HG03108 (cell line): ENCODE measurements around the gene HS3ST5.

Source experiments
- ATAC-seq: cut with Tn5 transposase; IDR thresholded peaks from one replicate; pipeline ENCODE4 v1.9.1; 2021; ENCODE audit warnings: moderate library complexity; ENCODE audit not compliant: unreplicated experiment

HS3ST5 gene

DNA sequence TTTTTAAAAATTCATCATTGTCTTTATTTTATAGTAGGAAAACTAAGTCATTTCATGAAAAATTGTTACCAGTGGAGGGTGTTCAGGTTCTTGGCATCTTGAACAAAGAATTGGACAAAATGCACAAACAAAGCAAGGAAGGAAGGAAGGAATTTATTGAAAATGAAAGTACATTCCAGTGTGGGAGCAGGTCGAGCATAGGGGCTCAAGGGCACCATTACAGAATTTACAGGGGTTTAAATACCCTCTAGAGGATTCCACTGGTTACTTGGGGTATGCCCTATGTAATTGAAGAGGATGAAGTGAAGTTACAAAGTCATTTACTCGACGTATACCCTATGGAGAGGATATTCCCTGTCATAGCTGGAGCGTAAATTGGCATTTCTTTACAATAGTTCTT, 334.5 kb downstream of the HS3ST5 start:
- no peak for ATAC-seq

DNA sequence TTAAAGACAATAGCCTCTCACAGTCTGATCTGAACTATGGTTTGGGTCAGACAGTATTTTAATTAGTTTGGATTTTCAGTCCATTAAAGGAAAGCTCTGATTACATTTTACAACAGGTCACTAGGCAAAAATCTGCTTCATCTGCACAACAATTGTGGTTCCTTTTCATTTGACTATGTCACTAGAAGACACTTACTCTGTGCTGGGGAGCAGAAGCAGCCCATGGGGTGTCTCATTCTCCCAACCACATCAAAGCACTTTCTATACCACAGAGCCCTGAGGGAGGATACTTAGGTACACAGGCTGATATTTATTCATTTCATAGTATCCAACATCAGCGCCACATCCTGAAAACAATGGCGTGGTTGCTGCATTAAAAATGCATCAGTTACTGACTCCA, 335.3 kb downstream of the HS3ST5 start:
- ATAC-seq, result no peak
